ENCODE results near the gene FBXW7. TPM values are rescaled to one million over a fixed set of nuclear protein-coding genes. Genes with fewer than 3 reads are reported as not detected.

FBXW7 gene
- polyA plus RNA-seq, 5 donors = 22.3 to 41.8 (median 34.1) TPM

DNA sequence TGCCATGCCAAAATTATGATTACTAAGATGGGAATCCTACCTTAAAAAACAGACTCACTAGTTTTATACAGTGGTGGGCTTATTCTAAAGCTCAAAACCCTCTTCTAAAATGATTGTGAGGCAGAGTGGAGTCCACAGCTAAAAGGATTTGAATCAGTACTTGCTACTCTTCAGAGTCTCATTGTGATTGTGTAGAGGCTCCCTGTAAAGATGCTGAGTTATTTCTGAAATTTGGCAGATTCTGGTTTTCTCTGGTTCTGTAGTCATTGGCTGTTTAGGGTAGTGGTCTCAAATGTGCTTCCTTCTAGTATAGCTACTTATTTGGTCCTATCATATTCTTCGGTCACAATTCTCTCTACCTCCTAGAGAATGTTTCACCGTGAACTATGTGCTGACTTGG is 104.1 kb downstream of the FBXW7 start:
- DNase-seq = no peak

DNA sequence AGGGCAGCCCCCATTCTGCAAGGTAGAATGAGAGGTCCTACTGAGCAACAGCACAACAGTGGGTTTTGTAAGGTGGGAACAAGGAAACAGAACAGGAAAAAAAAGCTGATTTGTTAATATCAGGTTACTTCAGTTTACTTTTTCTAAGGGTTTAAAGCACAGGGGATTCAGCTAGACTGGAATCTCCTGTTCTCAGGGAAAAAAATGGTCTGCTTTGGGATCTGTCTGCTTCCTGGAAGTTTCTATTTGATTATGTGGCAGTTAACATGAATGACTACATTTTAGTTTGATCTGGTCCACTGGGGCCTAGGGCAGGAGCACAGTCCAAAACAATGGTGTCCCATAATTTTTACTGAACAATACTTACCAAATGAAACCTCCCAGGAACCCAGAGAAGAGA is 104.6 kb downstream of the FBXW7 start:
- no peak for DNase-seq

GRCh38 chr4:152430507-152430906 is 105.4 kb downstream of the FBXW7 start:
- no peak for DNase-seq

- no peak for DNase-seq
Observed at GRCh38 chr4:152427981-152428380, 107.9 kb downstream of the FBXW7 start.

DNA sequence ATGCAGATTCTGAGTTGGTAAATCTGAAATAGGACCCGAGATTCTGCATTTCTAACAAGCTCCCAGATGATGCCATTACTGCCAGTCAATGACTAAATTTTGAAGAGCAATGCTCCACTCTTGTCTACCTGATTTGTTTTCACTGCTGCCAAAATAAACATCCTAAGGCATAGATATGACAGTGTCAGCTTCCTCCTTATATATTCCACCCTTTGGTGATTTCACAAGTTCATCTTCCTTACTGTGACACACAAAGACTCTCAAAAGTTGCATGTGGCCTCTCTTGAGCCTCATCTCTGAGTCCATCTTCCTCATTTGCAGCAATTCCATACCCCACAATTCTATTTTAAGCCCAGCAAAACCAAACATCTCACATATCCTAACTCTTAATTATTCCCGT is 110.9 kb downstream of the FBXW7 start:
- DNase-seq = no peak

DNA sequence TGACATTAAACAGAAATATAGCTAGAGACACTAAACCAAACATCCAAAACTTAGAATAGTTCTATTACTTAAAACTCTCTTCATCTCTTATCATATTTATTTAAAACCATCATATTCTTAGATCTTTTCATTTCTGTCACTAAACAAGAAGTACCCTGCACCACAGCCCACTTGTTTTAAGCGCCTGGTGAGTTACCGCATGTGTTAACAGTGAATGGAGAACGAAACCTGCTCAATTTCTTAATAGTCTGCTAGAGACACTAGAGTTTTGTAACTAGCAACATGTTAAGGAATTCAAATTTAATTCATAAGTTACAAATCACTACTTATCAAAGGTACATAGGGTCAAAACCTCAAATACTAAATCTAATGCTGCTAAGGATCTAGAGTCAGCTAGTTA is 111.5 kb downstream of the FBXW7 start:
- DNase-seq = no peak

DNA sequence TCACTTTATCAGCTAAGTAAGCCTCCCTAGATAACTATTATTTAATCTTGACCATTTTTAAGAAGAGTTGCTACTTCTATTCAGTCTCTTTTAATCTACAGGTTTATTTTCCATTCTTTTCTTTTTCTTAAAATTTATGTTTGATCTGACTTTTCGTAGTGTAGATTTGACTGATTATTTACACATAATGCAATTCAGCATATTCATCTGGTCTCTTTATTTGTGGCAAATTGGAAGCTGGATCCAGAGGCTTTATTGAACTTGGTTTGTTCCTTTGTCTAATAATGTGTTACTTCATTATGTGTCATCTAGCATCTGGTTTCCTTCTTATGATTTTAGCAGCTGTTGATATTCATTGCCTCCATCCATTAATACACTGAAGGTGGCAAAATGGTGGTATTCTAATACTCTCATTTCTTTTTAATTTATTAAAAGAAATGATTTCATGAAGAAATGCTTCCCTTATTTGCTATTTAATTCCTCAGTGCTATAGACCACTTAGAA is 113.0 kb downstream of the FBXW7 start:
- no peak for DNase-seq

GRCh38 chr4:152421576-152421975 is 114.3 kb downstream of the FBXW7 start:
- DNase-seq = no peak

DNA sequence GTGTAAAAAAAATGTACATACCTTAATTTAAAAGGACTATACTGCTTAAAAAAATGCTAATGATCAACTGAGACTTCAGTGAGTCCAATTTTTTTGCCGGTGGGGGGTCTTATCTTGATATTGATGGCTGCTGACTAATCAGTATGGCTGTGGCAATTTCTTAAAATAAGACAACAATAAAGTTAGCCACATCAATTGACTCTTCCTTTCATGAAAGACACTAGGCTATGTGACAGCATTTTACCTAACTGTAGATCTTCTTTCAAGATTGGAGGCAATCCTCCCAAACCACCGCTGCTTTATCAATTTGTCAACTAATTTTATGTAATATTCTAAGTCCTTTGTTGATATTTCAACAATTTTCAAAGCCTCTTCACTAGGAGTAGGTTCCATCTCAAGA is 116.1 kb downstream of the FBXW7 start:
- no peak for DNase-seq

DNA sequence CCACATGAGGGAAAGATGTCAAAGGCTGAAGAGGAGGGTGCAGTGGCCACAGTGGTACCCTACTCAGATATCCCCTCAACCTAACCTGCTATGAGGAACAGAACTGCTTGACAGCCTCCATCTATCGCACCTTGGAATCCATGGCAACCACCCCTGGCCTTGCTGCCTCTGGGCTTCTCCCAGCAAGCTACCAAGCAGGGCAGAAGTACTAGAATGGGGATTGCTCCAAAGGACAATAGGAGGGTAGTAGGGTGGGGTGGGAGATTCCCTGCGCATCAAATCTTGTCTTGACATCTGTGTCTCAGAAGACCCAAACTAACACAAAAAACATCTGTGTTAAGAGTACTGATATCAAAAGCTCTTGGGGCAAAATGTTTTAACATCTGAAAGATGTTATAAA is 118.2 kb downstream of the FBXW7 start:
- no peak for DNase-seq

DNA sequence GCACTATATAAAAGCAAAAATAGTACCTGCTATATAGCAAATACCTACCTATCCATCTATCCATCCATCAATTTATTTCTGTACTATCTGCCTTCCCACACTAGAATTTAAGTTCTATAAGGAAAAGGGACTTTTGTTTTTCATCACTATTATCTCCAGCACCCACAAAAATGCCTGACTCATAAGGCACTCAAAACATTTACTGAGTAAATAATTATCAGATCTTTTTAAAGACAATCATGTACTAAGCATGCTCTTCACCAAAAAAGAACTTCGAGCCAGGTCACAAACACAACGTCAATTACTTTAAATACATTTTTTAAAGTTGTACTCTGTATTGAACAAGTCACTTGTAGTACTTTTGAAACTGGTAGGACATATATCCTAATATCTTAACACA is 119.9 kb downstream of the FBXW7 start:
- DNase-seq = no peak

DNA sequence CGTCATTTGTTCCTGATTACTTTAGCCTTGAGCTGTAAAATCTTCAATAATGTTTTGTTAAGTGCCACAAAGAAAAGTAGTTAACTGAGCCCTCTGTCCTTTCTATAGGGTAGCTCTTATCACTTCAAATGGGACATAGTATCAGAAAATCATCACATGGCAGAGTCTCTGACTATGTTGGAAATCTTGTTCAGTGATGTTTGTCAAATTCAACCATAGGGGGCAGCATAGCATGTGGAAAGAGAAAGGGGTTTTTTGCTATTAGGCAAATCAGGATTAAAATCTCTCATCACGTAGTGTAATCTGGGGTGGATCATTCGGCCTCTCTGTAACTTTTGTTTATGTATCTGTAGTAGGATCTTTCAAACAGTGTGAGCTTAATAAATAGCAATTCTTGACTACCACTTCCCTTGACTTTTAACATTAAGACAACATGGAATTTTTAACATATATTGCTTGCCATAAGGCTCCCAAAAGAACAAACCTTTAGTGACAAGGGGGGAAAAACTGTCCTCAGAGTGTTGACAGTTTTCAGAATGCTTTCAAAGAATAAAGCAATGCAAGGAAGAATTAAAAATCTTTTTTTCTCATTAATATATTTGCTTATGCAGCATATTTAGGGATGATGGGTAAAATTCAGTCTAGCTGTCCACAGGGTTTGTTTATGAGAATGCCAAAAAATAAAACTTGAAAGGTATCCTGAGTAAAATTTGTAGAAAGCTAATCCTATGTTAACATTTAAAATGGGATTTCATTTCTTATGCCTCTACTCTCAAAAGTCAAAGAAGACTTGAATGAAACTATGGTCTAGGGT is 127.2 kb downstream of the FBXW7 start:
- no peak for DNase-seq

GRCh38 chr4:152401424-152401823 is 134.5 kb downstream of the FBXW7 start:
- no peak for DNase-seq

DNA sequence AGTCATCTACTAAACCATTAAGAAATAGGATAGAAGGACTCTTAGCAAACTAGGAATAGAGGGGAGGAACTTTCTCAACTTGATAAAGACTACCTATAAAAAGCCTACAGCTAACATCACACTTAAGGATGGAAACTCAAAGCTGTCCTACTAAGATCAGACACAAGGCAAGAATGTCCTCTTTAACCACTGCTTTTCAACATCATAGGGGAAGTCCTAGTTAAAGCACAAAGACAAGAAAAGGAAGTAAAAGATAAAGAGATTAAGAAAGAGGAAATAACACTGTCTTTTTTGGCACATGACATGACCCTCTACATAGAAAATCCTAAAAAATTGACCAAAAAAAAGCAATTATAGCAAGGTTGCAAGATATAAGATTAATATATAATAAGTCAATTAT is 136.6 kb downstream of the FBXW7 start:
- DNase-seq = no peak

DNA sequence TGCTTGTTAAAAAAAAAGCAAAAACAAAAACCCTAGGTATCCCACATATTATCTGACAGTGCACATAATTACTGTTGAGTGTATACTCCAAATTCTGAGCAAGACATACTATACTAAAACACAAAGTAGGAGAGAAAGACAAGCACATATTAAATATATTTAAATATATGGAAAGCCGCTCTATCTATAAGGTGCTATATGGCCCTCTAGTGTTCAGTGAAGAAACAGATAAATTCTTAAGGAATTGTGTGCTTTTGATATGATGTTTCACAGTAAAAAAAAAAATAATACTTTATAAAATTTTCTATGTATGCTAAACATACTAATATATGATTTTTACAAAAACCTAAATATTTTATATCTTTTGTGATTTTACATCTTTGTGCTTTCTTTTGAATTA is 137.8 kb downstream of the FBXW7 start:
- DNase-seq = no peak

DNA sequence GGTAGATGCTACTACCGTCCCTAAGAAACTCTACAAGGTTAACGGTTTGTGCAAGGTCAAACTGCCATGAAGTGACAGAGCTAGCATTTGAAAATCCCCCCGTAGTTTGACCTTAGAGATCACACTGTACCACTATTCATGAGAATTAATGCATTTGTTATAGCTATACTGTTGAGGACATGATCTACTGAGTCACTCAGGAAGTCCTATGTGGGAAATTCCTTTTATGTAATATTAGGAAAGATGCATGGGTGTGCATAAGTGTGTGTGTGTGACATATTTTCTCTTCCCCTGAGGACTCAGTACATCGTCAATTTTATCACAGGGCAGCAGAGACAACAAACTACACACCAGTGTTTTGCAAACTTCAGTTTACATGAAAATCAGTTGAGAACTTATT is 141.1 kb downstream of the FBXW7 start:
- no peak for DNase-seq

- no peak for DNase-seq
Observed at GRCh38 chr4:152392079-152392478, 143.8 kb downstream of the FBXW7 start.

DNA sequence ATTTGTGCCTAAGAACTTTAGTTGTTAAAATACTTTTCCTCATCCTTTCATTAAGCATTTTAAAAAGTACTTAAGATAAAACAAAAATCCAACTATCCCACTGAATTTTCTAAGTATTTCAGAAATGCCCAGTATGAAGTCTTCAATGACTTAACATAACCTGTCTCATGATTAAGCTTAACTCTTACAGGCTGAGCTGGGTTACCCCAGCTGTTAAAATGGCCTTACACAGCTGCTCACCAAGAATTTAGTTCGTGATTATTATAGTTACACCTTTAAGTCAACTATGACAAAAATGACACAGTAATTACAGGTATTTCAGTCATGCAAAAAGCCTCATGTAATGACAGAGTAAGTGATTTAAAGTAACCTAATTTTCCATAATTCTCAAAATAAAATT is 145.7 kb downstream of the FBXW7 start:
- DNase-seq = no peak

DNA sequence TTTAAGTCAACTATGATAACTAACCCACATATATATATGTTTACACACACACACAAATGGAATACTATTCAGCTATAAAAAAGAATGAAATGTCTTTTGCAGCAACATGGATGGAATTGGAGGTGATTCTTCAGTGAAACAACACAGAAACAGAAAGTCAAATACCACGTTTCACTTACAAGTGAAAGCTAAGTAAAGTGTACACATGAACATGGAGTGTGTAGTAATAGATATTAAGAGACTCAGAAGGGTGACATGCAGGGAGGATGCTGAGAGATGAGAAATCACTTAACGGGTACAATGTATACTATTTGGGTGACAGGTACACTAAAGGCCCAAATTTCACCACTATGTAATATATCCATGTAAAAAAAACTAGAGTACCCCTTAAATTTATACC is 146.5 kb downstream of the FBXW7 start:
- DNase-seq = no peak

- no peak for DNase-seq
Observed at GRCh38 chr4:152385551-152385950, 150.3 kb downstream of the FBXW7 start.

GRCh38 chr4:152382057-152382785 is 153.7 kb downstream of the FBXW7 start:
- peak; percentile 33 to 40 for DNase-seq

DNA sequence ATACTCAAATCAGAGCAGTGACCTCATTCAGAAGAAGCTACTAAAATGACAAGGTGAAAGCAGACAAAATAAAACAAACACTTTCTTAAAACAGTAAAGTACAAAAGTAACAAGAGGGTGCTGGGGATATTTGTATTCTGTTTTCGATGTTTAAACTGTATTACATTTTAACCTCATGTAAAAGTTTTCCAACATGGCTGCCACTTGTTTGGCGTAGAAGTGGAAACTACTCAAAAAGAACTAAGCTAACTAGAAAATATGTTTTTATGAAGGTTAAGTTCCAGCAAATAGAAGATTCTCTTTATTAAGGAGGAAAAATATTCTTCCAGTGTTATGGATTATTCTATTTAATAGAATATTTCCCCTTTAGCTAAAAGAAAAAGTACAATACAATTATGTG is 155.0 kb downstream of the FBXW7 start:
- DNase-seq = no peak

GRCh38 chr4:152380185-152380584 is 155.7 kb downstream of the FBXW7 start:
- no peak for DNase-seq
